Activated T-cell treated with anti-CD3 and anti-CD28 coated beads, Interleukin-2, amount 50 U/mL, for 72 hours (primary cell): ENCODE results near the gene NPIPB2. TPM values are rescaled to one million over a fixed set of nuclear protein-coding genes. Genes with fewer than 3 reads are reported as not detected.
"Not testable (repeated sequence)": the region's sequence is repeated elsewhere in the genome, so short reads cannot be mapped to it uniquely, and the experiment has no call there.

ENCODE experiments used
- ATAC-seq, 2 donors: fragments of 150-1000 bp; cut with Tn5 transposase; replicated peaks in 1 of 2; 2 replicates each; pipeline ENCODE4 v1.10.0; 2021; ENCODE audit warnings: moderate library complexity in 2 of 2, mild to moderate bottlenecking in 1 of 2
- DNase-seq, 2 donors: peaks; one replicate each; pipeline ENCODE4 v3.0.0; 2021 to 2022; ENCODE audit warnings: mixed read lengths in 1 of 2
- H3K27ac Mint-ChIP-seq: one replicate; pipeline ENCODE4 v1.8.0; 2022; ENCODE audit warnings: mild to moderate bottlenecking, moderate library complexity, mixed read lengths
- H3K27me3 Mint-ChIP-seq: one replicate; pipeline ENCODE4 v1.8.0; 2022; ENCODE audit warnings: low read depth, mixed read lengths
- H3K36me3 Mint-ChIP-seq, 2 donors: one replicate each; pipeline ENCODE4 v1.8.0; 2022; ENCODE audit warnings: mixed read lengths in 2 of 2, mild to moderate bottlenecking in 1 of 2; ENCODE audit not compliant: insufficient read depth in 2 of 2
- H3K4me1 Mint-ChIP-seq: one replicate; pipeline ENCODE4 v1.8.0; 2022; ENCODE audit warnings: low read depth, mixed read lengths
- H3K4me3 Mint-ChIP-seq, 2 donors: one replicate each; pipeline ENCODE4 v1.8.0; 2022; ENCODE audit warnings: mild to moderate bottlenecking in 2 of 2, mixed read lengths in 2 of 2, moderate library complexity in 2 of 2
- H3K9me3 Mint-ChIP-seq, 2 donors: one replicate each; pipeline ENCODE4 v1.8.0; 2022; ENCODE audit warnings: mixed read lengths in 2 of 2
- total RNA-seq, 2 donors: library from RNA; stranded (reverse); gene quantifications; one replicate each; pipeline ENCODE4 v1.2.3, GENCODE V29; 2022

Gene NPIPB2
- total RNA-seq, 2 donors from 2014 or later: 13.3 to 17.3 TPM

GRCh38 chr16:11970292-11970691, 28.4 kb upstream of the NPIPB2 start:
- not testable (repeated sequence) for H3K4me3 Mint-ChIP-seq, ATAC-seq, H3K9me3 Mint-ChIP-seq, DNase-seq, H3K27me3 Mint-ChIP-seq, H3K4me1 Mint-ChIP-seq, H3K36me3 Mint-ChIP-seq, H3K27ac Mint-ChIP-seq

- ATAC-seq: no peak
- Mint-ChIP-seq H3K27me3 (no peaks in the 10 kb centered on the region), H3K36me3 (no peaks in the 10 kb centered on the region), H3K4me3 (no peak overlapping the region), H3K9me3 (no peaks in the 10 kb centered on the region), H3K4me1 (no peaks in the 10 kb centered on the region), H3K27ac (no peak overlapping the region)
- DNase-seq: no peak
Measured at GRCh38 chr16:11968577-11968976, 26.7 kb upstream of the NPIPB2 start.

DNA sequence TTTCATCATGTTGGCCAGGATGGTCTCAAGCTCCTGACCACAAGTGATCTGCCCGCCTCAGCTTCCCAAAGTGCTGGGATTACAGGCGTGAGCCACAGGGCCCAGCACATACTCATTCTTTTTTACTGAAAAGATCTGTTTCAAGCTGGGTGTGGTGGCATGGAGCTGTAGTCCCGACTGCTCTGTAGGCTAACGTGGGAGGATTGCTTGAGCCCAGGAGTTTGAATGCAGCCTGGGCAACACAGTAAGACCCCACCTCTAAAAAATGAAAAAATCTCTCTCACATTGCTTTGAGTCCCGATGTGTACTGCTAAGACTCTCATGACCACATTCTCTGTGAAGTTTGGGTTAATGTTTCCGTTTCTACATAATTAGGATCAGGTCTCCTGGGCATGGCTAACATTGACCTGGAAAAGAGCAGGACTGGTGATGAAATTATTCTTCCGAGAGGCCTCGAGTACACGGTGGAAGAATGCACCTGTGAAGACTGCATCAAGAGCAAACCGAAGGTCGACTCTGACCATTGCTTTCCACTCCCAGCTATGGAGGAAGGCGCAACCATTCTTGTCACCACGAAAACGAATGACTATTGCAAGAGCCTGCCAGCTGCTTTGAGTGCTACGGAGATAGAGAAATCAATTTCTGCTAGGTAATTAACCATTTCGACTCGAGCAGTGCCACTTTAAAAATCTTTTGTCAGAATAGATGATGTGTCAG, 25.5 kb upstream of the NPIPB2 start:
- DNase-seq: no peak
- no peak for ATAC-seq
- Mint-ChIP-seq H3K9me3 (no peaks in the 10 kb centered on the region), H3K36me3 (no peaks in the 10 kb centered on the region), H3K27me3 (no peaks in the 10 kb centered on the region), H3K27ac (no peak overlapping the region), H3K4me3 (no peak overlapping the region), H3K4me1 (no peaks in the 10 kb centered on the region)

DNA sequence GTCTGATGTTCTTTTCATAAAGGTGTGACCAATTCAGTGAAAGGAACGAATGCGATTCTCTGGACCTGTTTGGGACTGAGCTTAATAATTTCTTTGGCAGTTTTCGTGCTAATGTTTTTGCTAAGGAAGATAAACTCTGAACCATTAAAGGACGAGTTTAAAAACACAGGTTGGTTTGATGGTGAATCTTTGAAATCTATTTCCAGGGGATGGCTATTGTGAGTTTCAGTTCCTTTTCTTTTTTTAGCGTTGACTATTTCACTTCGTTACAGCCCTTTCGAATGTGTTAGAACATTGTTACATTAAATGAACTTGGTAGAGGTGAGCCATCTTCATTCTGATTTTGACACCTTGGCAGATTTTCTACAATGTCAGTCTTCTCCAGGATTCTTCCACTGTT, 24.3 kb upstream of the NPIPB2 start:
- DNase-seq (no peak), ATAC-seq (no peak)
- Mint-ChIP-seq H3K36me3 (no peaks in the 10 kb centered on the region), H3K27me3 (no peaks in the 10 kb centered on the region), H3K4me1 (no peaks in the 10 kb centered on the region), H3K4me3 (no peak overlapping the region), H3K27ac (no peak overlapping the region), H3K9me3 (no peaks in the 10 kb centered on the region)

- ATAC-seq (no peak), DNase-seq (no peak)
- H3K27me3 Mint-ChIP-seq: no peaks in the 10 kb centered on the region
- H3K36me3 Mint-ChIP-seq: no peaks in the 10 kb centered on the region
- H3K9me3 Mint-ChIP-seq: no peaks in the 10 kb centered on the region
- no peak within 1 kb of the TSS for H3K27ac Mint-ChIP-seq
- no peaks in the 10 kb centered on the region for H3K4me1 Mint-ChIP-seq
- H3K4me3 Mint-ChIP-seq: no peak within 1 kb of the TSS
Measured at GRCh38 chr16:11964761-11965551, 23.1 kb upstream of the NPIPB2 start, which contains the start of gene TNFRSF17. Gene TNFRSF17 (plus strand): TSS chr16:11965210. CDS start chr16:11965325, 115 bp downstream.

- H3K9me3 Mint-ChIP-seq: no peaks in the 10 kb centered on the region
- H3K4me3 Mint-ChIP-seq: no peak overlapping the region
- H3K36me3 Mint-ChIP-seq: no peaks in the 10 kb centered on the region
- no peaks in the 10 kb centered on the region for H3K27me3 Mint-ChIP-seq
- no peak overlapping the region for H3K27ac Mint-ChIP-seq
- ATAC-seq (no peak), DNase-seq (no peak)
- no peaks in the 10 kb centered on the region for H3K4me1 Mint-ChIP-seq
Measured at GRCh38 chr16:11963706-11964105, 21.9 kb upstream of the NPIPB2 start.

DNA sequence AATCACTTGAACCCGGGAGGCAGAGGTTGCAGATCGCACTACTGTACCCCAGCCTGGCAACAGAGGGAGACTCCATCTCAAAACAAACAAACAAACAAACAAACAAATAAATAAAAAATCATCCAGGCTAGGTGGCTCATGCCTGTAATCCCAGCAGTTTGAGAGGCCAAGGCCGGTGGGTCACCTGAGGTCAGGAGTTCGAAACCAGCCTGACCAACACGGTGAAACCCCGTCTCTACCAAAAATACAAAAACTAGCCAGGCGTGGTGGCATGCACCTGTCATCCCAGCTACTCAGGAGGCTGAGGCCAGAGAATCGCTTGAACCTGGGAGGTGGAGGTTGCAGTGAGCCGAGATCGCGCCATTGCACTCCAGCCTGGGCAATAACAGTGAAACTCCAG, 21.1 kb upstream of the NPIPB2 start:
- not testable (repeated sequence) for H3K4me3 Mint-ChIP-seq, ATAC-seq, H3K27me3 Mint-ChIP-seq, H3K9me3 Mint-ChIP-seq, DNase-seq, H3K36me3 Mint-ChIP-seq, H3K4me1 Mint-ChIP-seq, H3K27ac Mint-ChIP-seq

DNA sequence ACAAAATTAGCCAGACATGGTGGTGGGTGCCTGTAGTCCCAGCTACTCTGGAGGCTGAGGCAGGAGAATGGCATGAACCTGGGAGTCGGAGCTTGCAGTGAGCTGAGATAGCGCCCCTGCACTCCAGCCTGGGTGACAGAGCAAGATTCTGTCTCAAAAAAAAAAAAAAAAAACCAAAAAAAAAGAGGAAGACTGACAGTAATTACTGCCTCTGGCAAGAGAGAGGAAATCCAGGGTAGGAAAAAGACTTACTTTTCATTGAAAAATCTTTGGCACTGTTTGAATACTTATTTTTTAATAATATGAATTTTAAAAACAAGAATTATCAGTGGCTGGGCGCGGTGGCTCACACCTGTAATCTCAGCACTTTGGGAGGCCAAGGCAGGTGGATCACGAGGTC, 20.6 kb upstream of the NPIPB2 start:
- H3K27ac Mint-ChIP-seq, H3K4me1 Mint-ChIP-seq, H3K36me3 Mint-ChIP-seq, DNase-seq, H3K4me3 Mint-ChIP-seq, ATAC-seq, H3K27me3 Mint-ChIP-seq, H3K9me3 Mint-ChIP-seq: not testable (repeated sequence)

- Mint-ChIP-seq H3K27me3 (no peaks in the 10 kb centered on the region), H3K36me3 (no peaks in the 10 kb centered on the region), H3K4me1 (no peaks in the 10 kb centered on the region), H3K27ac (no peak overlapping the region), H3K9me3 (no peaks in the 10 kb centered on the region), H3K4me3 (no peak overlapping the region)
- ATAC-seq (no peak), DNase-seq (no peak)
Measured at GRCh38 chr16:11957591-11958395, 15.9 kb upstream of the NPIPB2 start.

DNA sequence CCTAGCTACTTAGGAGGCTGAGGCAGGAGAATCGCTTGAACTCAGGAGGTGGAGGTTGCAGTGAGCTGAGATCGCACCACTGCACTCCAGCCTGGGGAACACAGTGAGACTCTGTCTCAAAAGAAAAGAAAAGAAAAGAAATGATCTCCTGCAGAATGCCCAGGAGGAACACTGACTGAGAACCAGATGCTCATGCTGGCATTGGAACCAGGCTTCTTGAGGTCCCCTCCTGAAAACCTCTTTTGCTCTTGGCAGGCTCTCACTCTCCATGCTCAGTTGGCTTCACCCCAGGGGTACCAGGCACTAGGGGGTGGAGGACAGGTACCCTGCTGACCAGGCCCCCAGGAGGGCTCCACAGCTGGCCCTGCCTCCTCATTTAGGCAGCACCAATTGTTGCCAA, 14.7 kb upstream of the NPIPB2 start:
- no peaks in the 10 kb centered on the region for H3K36me3 Mint-ChIP-seq
- no peak overlapping the region for H3K4me3 Mint-ChIP-seq
- ATAC-seq (no peak), DNase-seq (no peak)
- no peaks in the 10 kb centered on the region for H3K4me1 Mint-ChIP-seq
- H3K9me3 Mint-ChIP-seq: no peaks in the 10 kb centered on the region
- no peaks in the 10 kb centered on the region for H3K27me3 Mint-ChIP-seq
- no peak overlapping the region for H3K27ac Mint-ChIP-seq

GRCh38 chr16:11955713-11956123, 13.9 kb upstream of the NPIPB2 start:
- Mint-ChIP-seq H3K4me3 (no peak overlapping the region), H3K36me3 (no peaks in the 10 kb centered on the region), H3K27ac (no peak overlapping the region), H3K4me1 (no peaks in the 10 kb centered on the region), H3K9me3 (no peaks in the 10 kb centered on the region), H3K27me3 (no peaks in the 10 kb centered on the region)
- no peak for ATAC-seq
- DNase-seq: no peak

DNA sequence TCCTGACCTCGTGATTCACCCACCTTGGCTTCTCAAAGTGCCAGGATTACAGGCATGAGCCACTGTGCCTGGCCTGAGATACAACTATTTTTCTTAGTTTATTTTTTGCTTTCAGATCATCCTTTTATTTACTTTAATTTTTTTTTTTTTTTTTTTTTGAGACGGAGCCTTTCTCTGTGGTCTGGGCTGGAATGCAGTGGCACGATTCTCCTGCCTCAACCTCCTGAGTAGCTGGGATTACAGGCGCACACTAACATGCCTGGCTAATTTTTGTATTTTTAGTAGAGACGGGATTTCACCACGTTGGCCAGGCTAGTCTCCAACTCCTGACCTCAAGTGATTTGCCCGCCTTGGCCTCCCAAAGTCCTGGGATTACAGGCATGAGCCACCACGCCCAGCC, 11.7 kb upstream of the NPIPB2 start:
- H3K4me1 Mint-ChIP-seq, ATAC-seq: not testable (repeated sequence)

GRCh38 chr16:11950388-11950787, 8.5 kb upstream of the NPIPB2 start:
- no peaks in the 10 kb centered on the region for H3K4me1 Mint-ChIP-seq
- DNase-seq (no peak), ATAC-seq (no peak)
- no peaks in the 10 kb centered on the region for H3K36me3 Mint-ChIP-seq
- H3K27me3 Mint-ChIP-seq: no peaks in the 10 kb centered on the region
- no peak overlapping the region for H3K27ac Mint-ChIP-seq
- H3K9me3 Mint-ChIP-seq: no peaks in the 10 kb centered on the region
- no peak overlapping the region for H3K4me3 Mint-ChIP-seq

More for the DNA sequence above, 11.7 kb upstream of the NPIPB2 start:
- H3K4me3 Mint-ChIP-seq, H3K36me3 Mint-ChIP-seq, H3K9me3 Mint-ChIP-seq, H3K27me3 Mint-ChIP-seq, H3K27ac Mint-ChIP-seq, DNase-seq: not testable (repeated sequence)
